GM12865 (cell line): ENCODE results near the gene KLHL3.

Experiments
- DNase-seq: peaks from one replicate; pipeline ENCODE4 v3.0.0; 2010; ENCODE audit warnings: low read depth
- H3K4me3 ChIP-seq: 2 replicates; pipeline ENCODE4 v1.5.1; 2011; ENCODE audit warnings: mild to moderate bottlenecking, low read depth, low read length, control low read depth
- TF ChIP-seq, protein P1 (sequence below): IDR thresholded peaks from 2 replicates; pipeline ENCODE4 v1.5.1; 2011; ENCODE audit warnings: low read length, control low read depth, low read depth, inconsistent platforms; ENCODE audit not compliant: insufficient read depth; ENCODE audit errors: missing control alignments

Gene KLHL3

DNA sequence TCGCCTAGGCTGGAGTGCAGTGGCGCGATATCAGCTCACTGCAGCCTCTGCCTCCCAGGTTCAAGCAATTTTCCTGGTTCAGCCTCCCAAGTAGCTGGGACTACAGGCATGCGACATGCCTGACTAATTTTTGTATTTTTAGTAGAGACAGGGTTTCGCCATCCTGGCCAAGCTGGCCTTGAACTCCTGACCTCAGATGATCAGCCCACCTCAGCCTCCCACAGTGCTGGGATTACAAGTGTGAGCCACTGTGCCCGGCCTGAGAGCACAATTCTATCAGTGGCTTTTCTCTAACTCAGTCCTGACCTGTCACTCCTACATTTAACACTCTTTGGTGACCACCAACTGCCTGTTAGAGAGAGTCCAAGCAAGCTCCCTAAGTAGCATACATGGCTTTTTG is 154.1 kb downstream of the KLHL3 start:
- no peak for DNase-seq
- no peak overlapping the region for H3K4me3 ChIP-seq
- TF ChIP-seq, protein P1, sequence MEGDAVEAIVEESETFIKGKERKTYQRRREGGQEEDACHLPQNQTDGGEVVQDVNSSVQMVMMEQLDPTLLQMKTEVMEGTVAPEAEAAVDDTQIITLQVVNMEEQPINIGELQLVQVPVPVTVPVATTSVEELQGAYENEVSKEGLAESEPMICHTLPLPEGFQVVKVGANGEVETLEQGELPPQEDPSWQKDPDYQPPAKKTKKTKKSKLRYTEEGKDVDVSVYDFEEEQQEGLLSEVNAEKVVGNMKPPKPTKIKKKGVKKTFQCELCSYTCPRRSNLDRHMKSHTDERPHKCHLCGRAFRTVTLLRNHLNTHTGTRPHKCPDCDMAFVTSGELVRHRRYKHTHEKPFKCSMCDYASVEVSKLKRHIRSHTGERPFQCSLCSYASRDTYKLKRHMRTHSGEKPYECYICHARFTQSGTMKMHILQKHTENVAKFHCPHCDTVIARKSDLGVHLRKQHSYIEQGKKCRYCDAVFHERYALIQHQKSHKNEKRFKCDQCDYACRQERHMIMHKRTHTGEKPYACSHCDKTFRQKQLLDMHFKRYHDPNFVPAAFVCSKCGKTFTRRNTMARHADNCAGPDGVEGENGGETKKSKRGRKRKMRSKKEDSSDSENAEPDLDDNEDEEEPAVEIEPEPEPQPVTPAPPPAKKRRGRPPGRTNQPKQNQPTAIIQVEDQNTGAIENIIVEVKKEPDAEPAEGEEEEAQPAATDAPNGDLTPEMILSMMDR: no peak

DNA sequence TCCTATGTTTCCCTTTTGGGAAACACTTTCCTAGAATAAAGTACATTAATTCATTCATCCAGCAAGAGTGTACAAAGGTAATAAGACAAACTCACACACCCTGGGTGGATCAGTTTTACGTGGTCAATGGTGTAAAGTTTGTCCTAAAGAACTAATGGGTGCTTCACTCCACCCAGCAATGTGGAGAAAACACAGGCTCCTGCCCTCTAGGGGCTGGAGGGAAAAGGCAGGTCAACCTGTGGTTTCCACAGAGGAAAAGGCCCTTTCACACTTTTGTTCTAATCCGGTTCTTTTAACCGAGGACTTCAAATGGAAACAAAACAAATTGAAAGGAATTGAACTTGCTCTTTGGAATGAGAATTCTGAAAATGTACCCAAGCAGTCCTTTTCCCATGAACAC is 155.9 kb downstream of the KLHL3 start:
- TF ChIP-seq, protein P1: peak; percentile 5
- DNase-seq: no peak
- no peak overlapping the region for H3K4me3 ChIP-seq

DNA sequence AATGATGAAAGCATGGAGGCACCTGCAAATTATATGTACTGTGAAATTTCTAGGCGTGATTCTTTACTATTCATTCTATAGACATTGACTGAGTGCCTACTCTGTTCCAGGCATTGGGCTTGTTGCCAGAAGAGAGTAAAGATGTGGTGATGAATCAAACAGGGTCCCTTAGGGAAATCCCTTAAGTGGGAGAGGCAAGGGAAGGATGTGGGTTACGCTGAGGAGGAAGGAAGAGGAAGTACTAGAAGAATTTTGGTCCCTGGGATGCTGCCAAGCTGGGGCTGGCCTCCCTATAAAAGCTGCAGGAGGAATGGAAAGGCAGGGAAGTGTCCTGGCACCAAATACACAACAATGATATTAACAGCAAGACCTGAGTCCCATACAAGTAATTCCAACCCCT is 160.0 kb downstream of the KLHL3 start:
- TF ChIP-seq, protein P1: no peak
- DNase-seq: no peak
- no peak overlapping the region for H3K4me3 ChIP-seq

DNA sequence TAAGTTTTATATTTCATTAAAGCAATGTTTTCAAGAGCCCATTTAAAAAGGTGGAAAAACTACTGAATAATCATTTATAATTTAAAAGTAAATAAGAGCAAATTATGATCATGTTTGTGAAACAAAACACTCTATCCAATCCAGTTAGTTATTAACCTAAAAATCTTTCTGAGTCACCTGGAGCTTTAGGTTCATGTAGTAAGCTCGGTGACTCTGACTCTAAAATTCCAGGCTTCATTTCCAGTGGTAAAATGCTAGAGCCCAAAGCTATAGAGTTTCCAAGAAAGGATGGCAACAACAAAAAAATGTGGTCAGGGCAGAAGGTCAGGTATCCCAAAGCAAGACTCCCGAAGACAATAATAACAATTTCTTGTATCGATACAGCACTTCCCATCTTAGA is 160.7 kb downstream of the KLHL3 start:
- TF ChIP-seq, protein P1: no peak
- no peak for DNase-seq
- no peak overlapping the region for H3K4me3 ChIP-seq

GRCh38 chr5:137573376-137573775 is 162.5 kb downstream of the KLHL3 start:
- TF ChIP-seq, protein P1: no peak
- DNase-seq: no peak

DNA sequence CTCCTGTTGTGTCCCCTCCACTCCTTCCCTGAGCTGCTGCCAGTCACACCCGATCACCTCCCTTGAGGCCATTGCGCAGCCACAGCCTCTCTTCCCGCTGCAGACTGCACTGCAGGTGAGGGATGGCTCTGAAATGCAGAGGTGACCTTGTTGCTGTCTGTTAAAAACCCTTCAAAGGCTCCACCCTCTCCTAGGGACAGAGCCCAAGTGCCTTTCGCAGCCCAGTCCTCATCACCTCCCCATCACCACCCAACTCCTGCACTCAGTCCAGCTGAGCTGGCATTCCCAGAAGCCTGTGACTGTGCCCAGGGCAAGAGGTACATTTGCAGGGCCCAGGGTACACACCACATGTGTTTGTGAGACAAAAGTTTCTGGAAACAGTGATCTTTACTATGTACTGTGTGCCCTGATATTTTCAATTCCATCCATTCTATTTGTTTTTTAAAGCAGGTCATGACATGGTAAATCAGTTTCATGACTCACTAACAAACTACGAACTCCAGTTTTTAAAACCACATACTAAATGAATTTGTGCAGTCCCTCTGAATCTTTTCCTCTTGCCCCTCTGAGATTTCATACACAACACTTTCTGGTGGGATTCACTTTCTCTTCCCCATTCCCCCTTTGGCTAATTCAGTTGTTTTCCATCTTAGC is 163.7 kb downstream of the KLHL3 start:
- H3K4me3 ChIP-seq: no peak overlapping the region
- TF ChIP-seq, protein P1: no peak
- DNase-seq: no peak

More at GRCh38 chr5:137573376-137573775, 162.5 kb downstream of the KLHL3 start:
- no peak overlapping the region for H3K4me3 ChIP-seq

DNA sequence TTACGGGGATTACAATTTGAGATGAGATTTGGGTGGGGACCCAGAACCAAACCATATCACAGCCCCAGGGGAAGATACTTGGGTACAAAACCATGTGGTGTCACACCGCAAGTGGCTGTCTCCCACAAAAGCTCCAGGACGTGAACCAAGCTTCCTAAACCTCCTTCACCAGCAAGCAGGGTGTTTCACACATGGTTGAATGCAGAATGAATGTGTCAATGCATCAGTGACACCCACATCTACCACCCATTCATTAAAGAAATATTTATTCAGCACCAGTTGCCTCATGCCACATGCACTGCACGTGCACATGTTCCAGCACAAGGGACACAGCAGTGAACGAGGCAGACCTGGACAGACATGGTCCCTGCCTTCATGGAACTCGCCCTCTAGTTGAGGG is 165.8 kb downstream of the KLHL3 start:
- TF ChIP-seq, protein P1: no peak
- no peak for DNase-seq
- H3K4me3 ChIP-seq: no peak overlapping the region
